Stimulated activated CD8-positive, alpha-beta memory T cell treated with anti-CD3 and anti-CD28 coated beads, Interleukin-2, amount 100 ng/mL, for 1 hour (primary cell): Measurements from ENCODE around the gene VPS26B.
A peak's percentile ranks its signal among the peaks of the same experiment; 100 is the strongest.
"Not testable (repeated sequence)": the region's sequence is repeated elsewhere in the genome, so short reads cannot be mapped to it uniquely, and the experiment has no call there.

Source experiments
- DNase-seq, 2 donors: peaks; one replicate each; pipeline ENCODE4 v3.0.0-alpha.2; 2020; ENCODE audit warnings: low read depth in 2 of 2

VPS26B gene

GRCh38 chr11:134231958-134232659, 7.6 kb downstream of the VPS26B start:
- no peak for DNase-seq

- DNase-seq: no peak
Observed at GRCh38 chr11:134233729-134234179, 9.3 kb downstream of the VPS26B start.

- DNase-seq: no peak
Observed at GRCh38 chr11:134235399-134235798, 10.9 kb downstream of the VPS26B start.

- no peak for DNase-seq
Observed at GRCh38 chr11:134236834-134237556, 12.5 kb downstream of the VPS26B start.

GRCh38 chr11:134237557-134237922, 13.1 kb downstream of the VPS26B start:
- DNase-seq: no peak

- DNase-seq: no peak
Observed at GRCh38 chr11:134238956-134239355, 14.5 kb downstream of the VPS26B start.

- no peak for DNase-seq
Observed at GRCh38 chr11:134240592-134240991, 16.1 kb downstream of the VPS26B start.

GRCh38 chr11:134242376-134242775, 17.9 kb downstream of the VPS26B start:
- DNase-seq: no peak

- no peak for DNase-seq
Observed at GRCh38 chr11:134243913-134244312, 19.4 kb downstream of the VPS26B start.

- DNase-seq: no peak
Observed at GRCh38 chr11:134244593-134244992, 20.1 kb downstream of the VPS26B start.

- no peak for DNase-seq
Observed at GRCh38 chr11:134245434-134245833, 21.0 kb downstream of the VPS26B start.

GRCh38 chr11:134246100-134246499, 21.6 kb downstream of the VPS26B start:
- DNase-seq: no peak

GRCh38 chr11:134246678-134247077, 22.2 kb downstream of the VPS26B start:
- no peak for DNase-seq

GRCh38 chr11:134248910-134249480, 24.5 kb downstream of the VPS26B start:
- no peak for DNase-seq

- no peak for DNase-seq
Observed at GRCh38 chr11:134250246-134250645, 25.8 kb downstream of the VPS26B start.

- DNase-seq: no peak
Observed at GRCh38 chr11:134250675-134251074, 26.2 kb downstream of the VPS26B start.

- DNase-seq: no peak
Observed at GRCh38 chr11:134252346-134253187, 28.1 kb downstream of the VPS26B start.

GRCh38 chr11:134253188-134253993, 28.9 kb downstream of the VPS26B start, which contains the start of the genes ACAD8 and THYN1:
Gene ACAD8 (plus strand): TSS chr11:134253568. CDS start chr11:134253601, 33 bp downstream.
Gene THYN1 (minus strand): TSS chr11:134253352. CDS start chr11:134252882, 470 bp downstream.
- DNase-seq: peak; percentile 87 to 93

- no peak for DNase-seq
Observed at GRCh38 chr11:134254433-134255183, 30.1 kb downstream of the VPS26B start.

- DNase-seq: not testable (repeated sequence)
Observed at GRCh38 chr11:134255184-134255561, 30.7 kb downstream of the VPS26B start.
